Gastroesophageal sphincter (tissue), 4 donors: ENCODE data around the gene YKT6. TPM values are rescaled to one million over a fixed set of nuclear protein-coding genes. Genes with fewer than 3 reads are reported as not detected.
A peak's percentile ranks its signal among the peaks of the same experiment; 100 is the strongest.

Experiments
- ATAC-seq: fragments of 150-250 bp; one replicate; pipeline ENCODE4 v1.9.1; 2016; ENCODE audit warnings: mild to moderate bottlenecking, moderate library complexity
- H3K27ac ChIP-seq, 4 donors: fragments of 200-600 bp; sonication (generic) in 3 of 4; 1 replicate in 3 of 4; 2 replicates in 1 of 4; pipeline ENCODE4 v1.5.1; 2016 to 2019
- H3K27me3 ChIP-seq: fragments of 200-600 bp; sonication (generic); one replicate; pipeline ENCODE4 v1.5.1; 2019
- H3K36me3 ChIP-seq, 2 donors: fragments of 200-600 bp; sonication (generic); one replicate each; pipeline ENCODE4 v1.5.1; 2019; ENCODE audit warnings: control low read depth in 1 of 2
- H3K4me1 ChIP-seq, 3 donors: fragments of 200-600 bp; sonication (generic); 1 replicate in 2 of 3; 2 replicates in 1 of 3; pipeline ENCODE4 v1.5.1; 2016 to 2019; ENCODE audit warnings: control low read depth in 2 of 3
- H3K4me3 ChIP-seq, 2 donors: fragments of 200-600 bp; sonication (generic); one replicate each; pipeline ENCODE4 v1.5.1; 2019; ENCODE audit warnings: mild to moderate bottlenecking in 1 of 2, moderate library complexity in 1 of 2
- H3K9me3 ChIP-seq, 3 donors: fragments of 200-600 bp; sonication (generic); one replicate each; pipeline ENCODE4 v1.5.1; 2017 to 2019; ENCODE audit warnings: control low read depth in 2 of 3
- CTCF ChIP-seq, 4 experiments: fragments of 200-600 bp in 2 of 4; fragments of 450-650 bp in 2 of 4; sonication (generic) in 1 of 4; IDR thresholded peaks; one replicate each; pipeline ENCODE4 v1.5.1; 2017 to 2019; ENCODE audit warnings: antibody characterized with exemption in 4 of 4, mild to moderate bottlenecking in 2 of 4, moderate library complexity in 2 of 4
- EP300 ChIP-seq: sonication (generic); formaldehyde crosslinking; IDR thresholded peaks from one replicate; pipeline ENCODE4 v1.6.1; 2017; ENCODE audit warnings: antibody characterized with exemption, mild to moderate bottlenecking
- POLR2A ChIP-seq, 2 donors: fragments of 450-650 bp; IDR thresholded peaks; one replicate each; pipeline ENCODE4 v1.6.1; 2017; ENCODE audit warnings: antibody characterized with exemption in 2 of 2, mild to moderate bottlenecking in 2 of 2, moderate library complexity in 1 of 2
- POLR2AphosphoS5 ChIP-seq: sonication (generic); formaldehyde crosslinking; IDR thresholded peaks from one replicate; pipeline ENCODE4 v1.6.1; 2017; ENCODE audit warnings: antibody characterized with exemption
- WGBS, 2 donors: methylation state at CpG; one replicate each; pipeline ENCODE4 v1.1.5; 2018; ENCODE audit warnings: low coverage in 1 of 2; 5-methylcytosine and 5-hydroxymethylcytosine counted together
- total RNA-seq, 4 donors: library from RNA; depleted of rRNA; stranded (reverse); fragments of >200 nt; gene quantifications; one replicate each; pipeline ENCODE4 v1.1.0, GENCODE V29; 2016

YKT6 gene
- 10 to 100 TPM; 50.2 to 79.2 (median 64.1) TPM for total RNA-seq

- ATAC-seq: peak; percentile 99
- Histone ChIP-seq H3K4me1 (peaks cover 4 to 22% (median 5%) of the 10 kb centered on the region in 3 donors), H3K27ac (peak within 1 kb of the TSS; percentile 19 to 83 (median 82)), H3K36me3 (peaks cover 0 to 23% of the 10 kb centered on the region in 2 donors), H3K9me3 (no peaks in the 10 kb centered on the region), H3K27me3 (peaks cover 10% of the 10 kb centered on the region), H3K4me3 (peak within 1 kb of the TSS; percentile 67 to 94)
- no peak for TF ChIP-seq EP300
- peak; percentile 33 to 87 (median 76) for TF ChIP-seq CTCF (IDR thresholded peaks at IDR 0.05)
- peak; percentile 85 for TF ChIP-seq POLR2AphosphoS5
- TF ChIP-seq POLR2A (IDR thresholded peaks at IDR 0.05): peak; percentile 70 to 83
- 0% methylated on average over 28 of the region's 58 CpGs; no CpG with 5 or more reads in 1 of the 2 donors for WGBS, 2 donors
Measured at GRCh38 chr7:44200699-44201461, at the start of gene YKT6. TSS of gene YKT6 (plus strand) at chr7:44200978. CDS start at chr7:44201136, 158 bp downstream.

DNA sequence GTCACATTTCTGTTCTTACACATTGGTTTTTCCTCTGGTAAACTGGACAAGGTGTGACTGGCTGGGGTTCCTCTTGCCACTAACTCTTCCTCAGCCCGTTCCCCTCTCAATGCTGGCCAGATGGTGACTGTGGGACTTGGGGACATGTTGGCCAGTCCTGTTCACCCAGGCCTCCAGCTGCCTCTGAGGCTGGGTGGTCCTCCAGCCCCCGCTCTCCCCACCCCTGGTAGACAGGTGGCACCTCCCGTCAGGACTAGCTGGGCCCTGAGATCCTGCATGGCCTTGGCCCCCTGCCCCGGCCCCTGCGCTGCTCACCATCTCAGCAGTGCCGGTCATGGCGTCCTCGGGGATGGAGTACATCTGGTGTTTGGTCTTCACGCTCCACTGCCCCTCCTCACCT is 48.8 kb upstream of the YKT6 start:
- H3K4me3 ChIP-seq: no peak overlapping the region

DNA sequence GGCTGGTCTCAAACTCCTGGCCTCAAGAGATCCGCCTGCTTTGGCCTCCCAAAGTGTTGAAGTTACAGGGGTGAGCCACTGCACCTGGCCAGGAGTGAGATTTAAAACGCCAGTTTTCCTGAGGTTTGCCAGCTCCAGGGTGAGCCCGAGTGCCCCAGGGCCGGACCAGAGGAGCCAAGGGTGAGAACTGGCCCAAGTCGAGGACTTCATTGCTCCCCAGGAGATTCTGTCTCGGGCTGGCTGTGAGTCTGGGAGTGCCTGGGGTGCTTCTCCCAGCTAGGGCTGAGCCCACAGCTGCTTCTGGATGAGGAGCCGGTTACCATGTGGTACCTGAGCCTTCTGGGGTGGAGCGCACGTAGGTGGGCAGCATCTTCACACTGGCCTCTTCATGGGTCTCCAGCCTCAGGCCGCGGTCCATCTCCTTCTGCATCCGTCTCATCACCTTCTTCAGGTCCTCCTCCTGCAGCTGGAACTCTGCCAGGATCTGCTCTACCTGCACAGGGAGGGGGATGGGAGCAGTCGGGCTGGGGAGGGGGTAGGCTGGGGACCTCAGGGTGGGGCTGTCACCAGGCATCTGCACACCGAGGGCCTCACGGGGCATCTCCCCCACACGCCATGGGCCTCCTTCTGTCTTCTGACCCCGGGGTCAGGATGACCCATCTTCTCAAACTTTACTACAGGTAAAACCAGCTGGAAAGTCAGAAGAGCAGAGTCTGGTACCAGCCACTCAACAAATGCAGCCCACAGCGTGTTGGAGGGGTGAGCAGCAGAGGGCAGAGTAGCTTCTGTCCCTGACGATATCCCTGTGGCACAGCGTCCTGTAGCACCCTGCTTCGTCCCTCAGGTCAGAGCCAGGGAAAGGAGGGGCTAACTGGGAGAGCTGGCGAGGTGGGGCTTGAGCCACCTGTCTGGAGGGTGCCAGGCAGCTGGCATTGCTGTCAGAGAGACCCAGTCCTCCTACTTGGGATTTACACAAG is 47.5 kb upstream of the YKT6 start:
- H3K27me3 ChIP-seq: no peaks in the 10 kb centered on the region
- TF ChIP-seq POLR2AphosphoS5 (no peak), CTCF (IDR thresholded peaks at IDR 0.05) (no peak)
- ATAC-seq: no peak
- WGBS, 2 donors: 89% methylated on average over 3 of the region's 22 CpGs; no CpG with 5 or more reads in 1 of the 2 donors
- H3K4me3 ChIP-seq: no peak overlapping the region
- no peak overlapping the region for H3K27ac ChIP-seq
- H3K9me3 ChIP-seq: no peaks in the 10 kb centered on the region
- no peaks in the 10 kb centered on the region for H3K4me1 ChIP-seq
- H3K36me3 ChIP-seq: no peaks in the 10 kb centered on the region

More for the DNA sequence above, 48.8 kb upstream of the YKT6 start:
- H3K27me3 ChIP-seq: no peaks in the 10 kb centered on the region
- no peaks in the 10 kb centered on the region for H3K4me1 ChIP-seq
- H3K36me3 ChIP-seq: no peaks in the 10 kb centered on the region
- WGBS, 2 donors: no CpG with 5 or more reads among the region's 9 CpGs
- ATAC-seq: no peak
- no peak for TF ChIP-seq EP300
- H3K9me3 ChIP-seq: no peaks in the 10 kb centered on the region
- H3K27ac ChIP-seq: no peak overlapping the region

DNA sequence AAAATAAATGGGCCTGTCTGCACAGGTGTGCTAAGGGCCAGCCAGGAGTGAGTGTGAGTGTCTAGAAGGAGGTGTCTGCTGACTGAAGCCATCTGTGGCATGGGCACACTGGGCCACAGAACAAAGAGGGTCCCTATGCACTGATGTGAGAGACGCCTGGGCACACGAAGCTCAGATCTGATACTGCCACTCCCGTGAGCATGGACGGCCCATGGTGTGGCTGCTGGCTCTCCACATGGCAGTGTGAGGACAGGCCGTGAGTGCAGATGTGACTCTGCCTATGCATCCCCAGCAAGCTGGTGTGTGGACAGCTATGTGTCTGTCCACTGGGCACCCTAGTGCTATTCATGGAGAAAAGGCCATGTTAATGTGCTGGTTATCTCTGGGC is 46.8 kb upstream of the YKT6 start:
- Histone ChIP-seq H3K27me3 (no peaks in the 10 kb centered on the region), H3K27ac (no peak overlapping the region), H3K9me3 (no peaks in the 10 kb centered on the region), H3K4me1 (no peaks in the 10 kb centered on the region), H3K4me3 (no peak overlapping the region), H3K36me3 (no peaks in the 10 kb centered on the region)
- WGBS, 2 donors: no CpG with 5 or more reads among the region's 5 CpGs
- no peak for ATAC-seq
- TF ChIP-seq CTCF (IDR thresholded peaks at IDR 0.05): no peak
- TF ChIP-seq POLR2A (IDR thresholded peaks at IDR 0.05): no peak
- no peak for TF ChIP-seq EP300
- no peak for TF ChIP-seq POLR2AphosphoS5

DNA sequence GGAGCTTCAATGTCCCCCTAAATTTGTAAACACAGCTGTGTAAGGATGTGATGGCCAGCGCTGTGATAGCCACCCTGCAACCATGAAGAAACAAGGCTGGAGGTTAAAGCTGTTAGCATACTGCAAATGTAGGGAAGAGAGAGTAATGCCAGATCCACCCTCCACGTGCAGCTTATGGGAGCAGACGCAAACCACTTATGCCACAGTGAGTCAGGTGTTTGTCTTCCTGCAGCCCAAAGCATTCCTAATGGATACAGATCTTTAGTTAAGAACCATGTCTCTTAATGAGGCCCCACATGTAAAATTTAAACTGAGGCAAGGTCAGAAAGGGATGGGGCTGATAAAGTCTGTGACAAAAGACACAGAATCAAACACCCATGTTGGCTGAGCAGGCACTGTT is 46.1 kb upstream of the YKT6 start:
- Histone ChIP-seq H3K27ac (no peak overlapping the region), H3K9me3 (no peaks in the 10 kb centered on the region), H3K36me3 (no peaks in the 10 kb centered on the region), H3K27me3 (no peaks in the 10 kb centered on the region), H3K4me3 (no peak overlapping the region), H3K4me1 (no peaks in the 10 kb centered on the region)
- TF ChIP-seq POLR2AphosphoS5 (no peak), CTCF (IDR thresholded peaks at IDR 0.05) (no peak), EP300 (no peak), POLR2A (IDR thresholded peaks at IDR 0.05) (no peak)
- ATAC-seq: no peak
- WGBS, 2 donors: 61 to 100% methylated on average over 1 to 2 of the region's 3 CpGs
